Ishikawa (cell line): ENCODE data around the gene NOP53.

Experiments used
- CEBPB ChIP-seq: IDR thresholded peaks from 2 replicates; pipeline ENCODE4 v1.6.1; 2012
- CREB1 ChIP-seq: IDR thresholded peaks from 2 replicates; pipeline ENCODE4 v1.6.1; 2012; ENCODE audit warnings: low read depth
- EGR1 ChIP-seq: IDR thresholded peaks from 2 replicates; pipeline ENCODE4 v1.6.1; 2012
- EP300 ChIP-seq: IDR thresholded peaks from 2 replicates; pipeline ENCODE4 v1.6.1; 2012; ENCODE audit warnings: borderline replicate concordance
- FOXM1 ChIP-seq: IDR thresholded peaks from 2 replicates; pipeline ENCODE4 v1.6.1; 2012; ENCODE audit warnings: low read depth, borderline replicate concordance
- RAD21 ChIP-seq: IDR thresholded peaks from 2 replicates; pipeline ENCODE4 v1.6.1; 2012; ENCODE audit warnings: low read depth
- TAF1 ChIP-seq: IDR thresholded peaks from 2 replicates; pipeline ENCODE4 v1.6.1; 2012; ENCODE audit warnings: low read depth, mild to moderate bottlenecking
- TEAD4 ChIP-seq: IDR thresholded peaks from 2 replicates; pipeline ENCODE4 v1.6.1; 2012
- YY1 ChIP-seq: IDR thresholded peaks from 2 replicates; pipeline ENCODE4 v1.6.1; 2012; ENCODE audit warnings: low read depth
- ZBTB7A ChIP-seq: IDR thresholded peaks from 2 replicates; pipeline ENCODE4 v1.6.1; 2012; ENCODE audit warnings: low read depth
- TF ChIP-seq, protein P1 (sequence below): IDR thresholded peaks from 2 replicates; pipeline ENCODE4 v1.6.1; 2012; ENCODE audit warnings: low read depth, mild to moderate bottlenecking
- TF ChIP-seq, protein P2 (sequence below): IDR thresholded peaks from 2 replicates; pipeline ENCODE4 v1.6.1; 2012
- TF ChIP-seq, protein P3 (sequence below): IDR thresholded peaks from 2 replicates; pipeline ENCODE4 v1.6.1; 2012

DNA sequence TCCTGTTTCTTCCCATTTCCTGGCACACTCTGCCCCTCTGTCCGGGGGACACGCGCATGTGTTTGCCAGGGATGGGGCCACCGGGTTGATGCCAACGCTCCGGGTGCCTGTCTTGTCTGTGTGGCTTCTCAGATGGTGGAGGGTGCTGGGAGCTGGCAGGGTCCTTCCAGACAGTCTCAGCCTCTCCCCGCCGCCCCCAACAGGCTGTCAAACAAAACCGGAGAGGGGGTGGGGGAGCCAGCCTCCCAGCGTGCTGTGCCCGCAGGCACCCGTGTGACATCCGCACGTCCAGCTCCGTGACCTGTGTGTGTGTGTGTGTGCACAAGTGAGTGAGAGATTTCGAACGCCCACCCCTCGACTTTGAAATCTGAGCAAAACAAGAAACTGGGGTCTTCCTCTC lies 42.7 kb upstream of the NOP53 start:
- TF ChIP-seq CREB1 = no peak
- TF ChIP-seq CEBPB = no peak
- TF ChIP-seq, protein P1, sequence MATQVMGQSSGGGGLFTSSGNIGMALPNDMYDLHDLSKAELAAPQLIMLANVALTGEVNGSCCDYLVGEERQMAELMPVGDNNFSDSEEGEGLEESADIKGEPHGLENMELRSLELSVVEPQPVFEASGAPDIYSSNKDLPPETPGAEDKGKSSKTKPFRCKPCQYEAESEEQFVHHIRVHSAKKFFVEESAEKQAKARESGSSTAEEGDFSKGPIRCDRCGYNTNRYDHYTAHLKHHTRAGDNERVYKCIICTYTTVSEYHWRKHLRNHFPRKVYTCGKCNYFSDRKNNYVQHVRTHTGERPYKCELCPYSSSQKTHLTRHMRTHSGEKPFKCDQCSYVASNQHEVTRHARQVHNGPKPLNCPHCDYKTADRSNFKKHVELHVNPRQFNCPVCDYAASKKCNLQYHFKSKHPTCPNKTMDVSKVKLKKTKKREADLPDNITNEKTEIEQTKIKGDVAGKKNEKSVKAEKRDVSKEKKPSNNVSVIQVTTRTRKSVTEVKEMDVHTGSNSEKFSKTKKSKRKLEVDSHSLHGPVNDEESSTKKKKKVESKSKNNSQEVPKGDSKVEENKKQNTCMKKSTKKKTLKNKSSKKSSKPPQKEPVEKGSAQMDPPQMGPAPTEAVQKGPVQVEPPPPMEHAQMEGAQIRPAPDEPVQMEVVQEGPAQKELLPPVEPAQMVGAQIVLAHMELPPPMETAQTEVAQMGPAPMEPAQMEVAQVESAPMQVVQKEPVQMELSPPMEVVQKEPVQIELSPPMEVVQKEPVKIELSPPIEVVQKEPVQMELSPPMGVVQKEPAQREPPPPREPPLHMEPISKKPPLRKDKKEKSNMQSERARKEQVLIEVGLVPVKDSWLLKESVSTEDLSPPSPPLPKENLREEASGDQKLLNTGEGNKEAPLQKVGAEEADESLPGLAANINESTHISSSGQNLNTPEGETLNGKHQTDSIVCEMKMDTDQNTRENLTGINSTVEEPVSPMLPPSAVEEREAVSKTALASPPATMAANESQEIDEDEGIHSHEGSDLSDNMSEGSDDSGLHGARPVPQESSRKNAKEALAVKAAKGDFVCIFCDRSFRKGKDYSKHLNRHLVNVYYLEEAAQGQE = no peak
- TF ChIP-seq RAD21 = no peak
- TF ChIP-seq EP300 = no peak
- TF ChIP-seq TEAD4 = no peak
- no peak for TF ChIP-seq YY1
- no peak for TF ChIP-seq EGR1
- TF ChIP-seq ZBTB7A = no peak
- TF ChIP-seq, protein P2, sequence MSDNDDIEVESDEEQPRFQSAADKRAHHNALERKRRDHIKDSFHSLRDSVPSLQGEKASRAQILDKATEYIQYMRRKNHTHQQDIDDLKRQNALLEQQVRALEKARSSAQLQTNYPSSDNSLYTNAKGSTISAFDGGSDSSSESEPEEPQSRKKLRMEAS = no peak
- TF ChIP-seq, protein P3, sequence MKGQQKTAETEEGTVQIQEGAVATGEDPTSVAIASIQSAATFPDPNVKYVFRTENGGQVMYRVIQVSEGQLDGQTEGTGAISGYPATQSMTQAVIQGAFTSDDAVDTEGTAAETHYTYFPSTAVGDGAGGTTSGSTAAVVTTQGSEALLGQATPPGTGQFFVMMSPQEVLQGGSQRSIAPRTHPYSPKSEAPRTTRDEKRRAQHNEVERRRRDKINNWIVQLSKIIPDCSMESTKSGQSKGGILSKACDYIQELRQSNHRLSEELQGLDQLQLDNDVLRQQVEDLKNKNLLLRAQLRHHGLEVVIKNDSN = no peak
- no peak for TF ChIP-seq TAF1
- TF ChIP-seq FOXM1 = no peak
